ENCODE data around the gene ULK1. TPM values are rescaled to one million over a fixed set of nuclear protein-coding genes. Genes with fewer than 3 reads are reported as not detected.

Gene ULK1
- total RNA-seq, 1 donor from 2014 or later = 27.0 TPM

DNA sequence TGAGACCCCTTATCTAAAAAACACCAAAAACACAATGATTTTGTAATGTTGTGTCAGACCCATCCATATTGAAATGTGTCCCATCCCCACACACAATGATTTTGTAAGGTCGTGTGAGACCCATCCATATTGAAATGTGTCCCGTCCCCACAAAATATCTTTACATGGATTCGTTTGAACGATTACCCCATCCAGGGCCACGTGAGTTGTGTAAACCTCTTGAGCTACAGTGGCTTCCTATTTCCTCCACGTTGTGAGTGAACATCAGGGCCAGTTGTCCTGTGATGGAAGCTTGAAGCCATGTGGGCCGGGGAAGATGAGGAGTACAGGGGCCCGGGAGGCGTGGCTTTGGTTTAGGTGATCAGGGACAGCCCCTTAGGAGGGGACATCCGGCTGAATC, 27.0 kb upstream of the ULK1 start:
- Mint-ChIP-seq H3K27me3 (no peaks in the 10 kb centered on the region), H3K27ac (no peak overlapping the region), H3K36me3 (ENCODE audit: low read depth) (no peaks in the 10 kb centered on the region), H3K9me3 (no peaks in the 10 kb centered on the region), H3K4me3 (no peak overlapping the region), H3K4me1 (no peaks in the 10 kb centered on the region)
- ATAC-seq (ENCODE audit: low read depth) = no peak
- TF ChIP-seq, protein P1, sequence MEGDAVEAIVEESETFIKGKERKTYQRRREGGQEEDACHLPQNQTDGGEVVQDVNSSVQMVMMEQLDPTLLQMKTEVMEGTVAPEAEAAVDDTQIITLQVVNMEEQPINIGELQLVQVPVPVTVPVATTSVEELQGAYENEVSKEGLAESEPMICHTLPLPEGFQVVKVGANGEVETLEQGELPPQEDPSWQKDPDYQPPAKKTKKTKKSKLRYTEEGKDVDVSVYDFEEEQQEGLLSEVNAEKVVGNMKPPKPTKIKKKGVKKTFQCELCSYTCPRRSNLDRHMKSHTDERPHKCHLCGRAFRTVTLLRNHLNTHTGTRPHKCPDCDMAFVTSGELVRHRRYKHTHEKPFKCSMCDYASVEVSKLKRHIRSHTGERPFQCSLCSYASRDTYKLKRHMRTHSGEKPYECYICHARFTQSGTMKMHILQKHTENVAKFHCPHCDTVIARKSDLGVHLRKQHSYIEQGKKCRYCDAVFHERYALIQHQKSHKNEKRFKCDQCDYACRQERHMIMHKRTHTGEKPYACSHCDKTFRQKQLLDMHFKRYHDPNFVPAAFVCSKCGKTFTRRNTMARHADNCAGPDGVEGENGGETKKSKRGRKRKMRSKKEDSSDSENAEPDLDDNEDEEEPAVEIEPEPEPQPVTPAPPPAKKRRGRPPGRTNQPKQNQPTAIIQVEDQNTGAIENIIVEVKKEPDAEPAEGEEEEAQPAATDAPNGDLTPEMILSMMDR (IDR thresholded peaks at IDR 0.05) = no peak
- intact Hi-C loops (cut with micrococcal nuclease) = no loop called here
- POLR2A ChIA-PET = no interaction called here
- no peak for DNase-seq
- CTCF ChIA-PET = no interaction called here

GRCh38 chr12:131867891-131868675, 26.3 kb upstream of the ULK1 start:
- intact Hi-C loops (cut with micrococcal nuclease) = no loop called here
- ChIA-PET POLR2A (no interaction called here), CTCF (no interaction called here)
- Mint-ChIP-seq H3K9me3 (no peaks in the 10 kb centered on the region), H3K27ac (no peak overlapping the region), H3K4me1 (no peaks in the 10 kb centered on the region), H3K4me3 (no peak overlapping the region), H3K36me3 (ENCODE audit: low read depth) (no peaks in the 10 kb centered on the region), H3K27me3 (no peaks in the 10 kb centered on the region)
- TF ChIP-seq, protein P1 (IDR thresholded peaks at IDR 0.05) = no peak
- no peak for ATAC-seq (ENCODE audit: low read depth)
- DNase-seq = no peak

GRCh38 chr12:131869871-131870418, 24.5 kb upstream of the ULK1 start:
- TF ChIP-seq, protein P1 (IDR thresholded peaks at IDR 0.05) = no peak
- CTCF ChIA-PET = no interaction called here
- Mint-ChIP-seq H3K36me3 (ENCODE audit: low read depth) (no peaks in the 10 kb centered on the region), H3K9me3 (peaks cover 5% of the 10 kb centered on the region), H3K4me1 (no peaks in the 10 kb centered on the region), H3K27ac (no peak overlapping the region), H3K4me3 (no peak overlapping the region), H3K27me3 (no peaks in the 10 kb centered on the region)
- POLR2A ChIA-PET = no interaction called here
- ATAC-seq (ENCODE audit: low read depth) = no peak
- DNase-seq = no peak
- intact Hi-C loops (cut with micrococcal nuclease) = no loop called here

DNA sequence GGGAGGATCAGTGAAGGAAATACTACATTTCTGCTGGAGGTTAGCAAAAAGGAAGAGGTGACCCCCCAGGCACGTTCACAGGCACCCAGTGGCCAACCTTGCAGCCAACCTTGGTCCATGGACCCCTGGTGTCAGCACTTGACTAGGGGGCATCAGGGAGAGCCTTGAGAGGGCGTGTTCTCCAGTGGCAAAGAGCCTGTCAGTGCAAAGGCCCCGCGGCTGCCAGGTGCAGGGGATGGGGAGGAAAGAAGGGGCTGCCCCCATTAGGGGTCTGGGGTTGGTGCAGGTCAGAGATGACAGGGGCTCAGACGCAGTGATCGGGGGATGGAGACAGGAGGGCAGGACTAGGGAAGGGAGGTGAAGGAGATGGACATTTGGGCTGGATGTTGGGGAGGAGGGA, 22.7 kb upstream of the ULK1 start:
- intact Hi-C loops (cut with micrococcal nuclease) = no loop called here
- H3K4me1 Mint-ChIP-seq = no peaks in the 10 kb centered on the region
- TF ChIP-seq, protein P1 (IDR thresholded peaks at IDR 0.05) = no peak
- no peak for ATAC-seq (ENCODE audit: low read depth)
- ChIA-PET POLR2A (no interaction called here), CTCF (no interaction called here)
- H3K4me3 Mint-ChIP-seq = no peak overlapping the region
- no peaks in the 10 kb centered on the region for H3K36me3 Mint-ChIP-seq (ENCODE audit: low read depth)
- no peak for DNase-seq
- peaks cover 2% of the 10 kb centered on the region for H3K27me3 Mint-ChIP-seq
- H3K27ac Mint-ChIP-seq = no peak overlapping the region
- H3K9me3 Mint-ChIP-seq = peaks cover 5% of the 10 kb centered on the region

DNA sequence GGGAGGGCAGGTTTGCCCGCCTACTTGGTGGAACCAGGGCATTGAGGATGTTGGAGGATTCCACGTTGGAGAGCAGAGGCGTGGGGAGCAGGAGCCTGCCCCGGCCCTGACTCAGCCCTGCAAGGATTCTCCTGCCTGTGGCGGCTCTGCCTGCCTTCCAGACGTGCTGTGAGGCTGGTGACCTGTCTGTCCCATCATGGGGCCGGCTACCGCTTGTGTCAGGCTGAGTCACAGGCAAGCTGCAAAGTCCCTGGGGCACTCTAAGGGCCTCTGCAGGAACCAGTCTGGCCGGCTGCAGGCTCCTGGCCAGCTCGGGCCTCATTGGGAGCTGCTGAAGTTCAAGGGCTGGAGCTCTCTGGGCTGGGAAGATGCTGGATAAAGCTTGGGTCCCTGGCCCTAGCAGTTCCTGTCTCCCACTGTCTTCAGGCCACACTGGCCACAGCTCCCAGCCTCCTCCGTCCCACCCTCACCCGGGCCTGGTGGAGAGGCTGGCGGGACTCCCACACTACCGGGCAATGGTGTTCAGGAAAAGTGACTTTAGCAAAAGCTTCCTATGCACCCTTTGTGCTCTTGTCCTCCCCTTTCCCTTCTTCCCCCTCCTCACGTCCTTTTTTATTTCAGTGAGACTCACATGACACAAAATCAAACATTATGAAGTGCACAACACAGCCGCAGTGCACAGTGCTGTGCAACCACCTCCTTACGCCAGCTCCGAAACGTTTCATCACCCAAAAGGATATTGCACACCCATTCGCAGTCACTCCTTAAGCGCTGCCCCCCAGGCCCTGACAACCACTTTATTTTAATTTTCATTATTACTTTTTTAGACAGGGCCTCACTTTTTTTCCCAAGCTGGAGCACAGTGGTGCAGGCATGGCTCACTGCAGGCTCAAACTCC, 22.0 kb upstream of the ULK1 start:
- Mint-ChIP-seq H3K4me1 (no peaks in the 10 kb centered on the region), H3K36me3 (ENCODE audit: low read depth) (no peaks in the 10 kb centered on the region), H3K27me3 (peaks cover 2% of the 10 kb centered on the region), H3K9me3 (peaks cover 5% of the 10 kb centered on the region), H3K4me3 (no peak overlapping the region), H3K27ac (no peak overlapping the region)
- TF ChIP-seq, protein P1 (IDR thresholded peaks at IDR 0.05) = no peak
- ATAC-seq (ENCODE audit: low read depth) (no peak), DNase-seq (no peak)
- intact Hi-C loops (cut with micrococcal nuclease) = no loop called here
- CTCF ChIA-PET = no interaction called here
- POLR2A ChIA-PET = no interaction called here
